Fibroblast of villous mesenchyme (primary cell): ENCODE measurements around the gene RPSA. TPM values are rescaled to one million over a fixed set of nuclear protein-coding genes. Genes with fewer than 3 reads are reported as not detected.
A peak's percentile ranks its signal among the peaks of the same experiment; 100 is the strongest.

Experiments
- DNase-seq: peaks from one replicate; pipeline ENCODE4 v3.0.0-alpha.2; 2010; ENCODE audit warnings: low read depth
- H3K4me3 ChIP-seq: 2 replicates; pipeline ENCODE4 v1.5.1; 2011; ENCODE audit warnings: low read depth, mild to moderate bottlenecking, low read length
- total RNA-seq: library from RNA; depleted of rRNA; stranded (reverse); fragments of >200 nt; gene quantifications from 2 replicates; pipeline ENCODE4 v1.2.3, GENCODE V29; 2012
- TF ChIP-seq, protein P1 (sequence below): IDR thresholded peaks from 2 replicates; pipeline ENCODE4 v1.5.1; 2012; ENCODE audit warnings: low read depth, mild to moderate bottlenecking, low read length; ENCODE audit not compliant: insufficient read depth

RPSA gene
- total RNA-seq, 1 donor, result 1,304 TPM

DNA sequence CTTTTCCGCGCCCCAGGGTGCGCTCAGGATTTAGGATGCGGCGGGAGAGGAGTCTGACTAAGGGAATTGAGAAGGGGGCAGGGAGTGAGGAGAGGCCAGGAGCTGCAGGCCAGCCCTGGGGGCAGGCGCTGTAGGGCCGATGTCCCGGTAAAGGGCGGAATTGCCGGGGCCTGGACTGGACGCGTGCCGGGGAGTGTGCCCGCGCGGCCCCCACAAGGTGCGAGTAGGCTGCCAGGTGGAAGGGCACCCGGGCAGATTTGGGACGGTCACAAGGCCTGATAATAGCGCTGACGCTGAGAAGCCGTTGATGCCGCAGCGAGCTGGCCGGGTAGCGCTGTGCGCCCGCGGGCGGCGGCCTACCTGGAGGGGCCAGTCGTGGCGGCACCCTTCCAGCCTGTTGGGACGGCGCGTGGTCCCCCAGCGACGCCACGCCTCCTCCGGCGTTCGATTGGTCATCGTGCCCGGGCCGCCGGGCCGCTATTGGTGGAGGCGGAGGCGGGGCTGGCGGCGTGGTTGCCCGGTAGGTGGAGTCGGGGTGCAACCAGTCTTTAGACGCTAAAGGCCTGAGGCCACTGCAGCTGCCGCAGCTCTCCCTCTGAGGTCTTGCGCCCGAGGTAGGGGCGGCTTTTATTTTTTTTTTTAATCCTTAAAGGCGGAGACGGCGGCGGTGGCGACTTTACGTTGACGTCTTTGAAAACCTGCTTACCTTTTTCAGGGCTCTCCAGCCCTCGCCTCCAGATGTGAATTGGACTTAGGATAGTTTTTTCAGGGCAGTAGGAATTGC, 22.4 kb upstream of the RPSA start:
- peak; percentile 94 for DNase-seq
- peak overlapping the region; percentile 90 for H3K4me3 ChIP-seq
- TF ChIP-seq, protein P1, sequence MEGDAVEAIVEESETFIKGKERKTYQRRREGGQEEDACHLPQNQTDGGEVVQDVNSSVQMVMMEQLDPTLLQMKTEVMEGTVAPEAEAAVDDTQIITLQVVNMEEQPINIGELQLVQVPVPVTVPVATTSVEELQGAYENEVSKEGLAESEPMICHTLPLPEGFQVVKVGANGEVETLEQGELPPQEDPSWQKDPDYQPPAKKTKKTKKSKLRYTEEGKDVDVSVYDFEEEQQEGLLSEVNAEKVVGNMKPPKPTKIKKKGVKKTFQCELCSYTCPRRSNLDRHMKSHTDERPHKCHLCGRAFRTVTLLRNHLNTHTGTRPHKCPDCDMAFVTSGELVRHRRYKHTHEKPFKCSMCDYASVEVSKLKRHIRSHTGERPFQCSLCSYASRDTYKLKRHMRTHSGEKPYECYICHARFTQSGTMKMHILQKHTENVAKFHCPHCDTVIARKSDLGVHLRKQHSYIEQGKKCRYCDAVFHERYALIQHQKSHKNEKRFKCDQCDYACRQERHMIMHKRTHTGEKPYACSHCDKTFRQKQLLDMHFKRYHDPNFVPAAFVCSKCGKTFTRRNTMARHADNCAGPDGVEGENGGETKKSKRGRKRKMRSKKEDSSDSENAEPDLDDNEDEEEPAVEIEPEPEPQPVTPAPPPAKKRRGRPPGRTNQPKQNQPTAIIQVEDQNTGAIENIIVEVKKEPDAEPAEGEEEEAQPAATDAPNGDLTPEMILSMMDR, result no peak

DNA sequence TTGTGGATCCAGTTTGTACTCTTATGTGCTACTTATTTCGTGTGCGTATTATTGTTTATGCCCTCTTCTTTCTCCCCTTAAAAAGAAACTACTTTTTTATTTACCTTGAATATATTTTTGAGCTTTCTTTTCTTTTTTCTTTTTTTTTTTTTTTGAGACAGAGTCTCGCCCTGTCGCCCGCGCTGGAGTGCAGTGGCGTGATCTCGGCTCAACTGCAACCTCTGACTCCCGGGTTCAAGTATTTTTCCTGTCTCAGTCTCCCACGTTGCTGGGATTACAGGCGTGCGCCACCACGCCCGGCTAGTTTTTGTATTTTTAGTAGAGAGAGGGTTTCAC, 21.9 kb upstream of the RPSA start:
- TF ChIP-seq, protein P1, result no peak

DNA sequence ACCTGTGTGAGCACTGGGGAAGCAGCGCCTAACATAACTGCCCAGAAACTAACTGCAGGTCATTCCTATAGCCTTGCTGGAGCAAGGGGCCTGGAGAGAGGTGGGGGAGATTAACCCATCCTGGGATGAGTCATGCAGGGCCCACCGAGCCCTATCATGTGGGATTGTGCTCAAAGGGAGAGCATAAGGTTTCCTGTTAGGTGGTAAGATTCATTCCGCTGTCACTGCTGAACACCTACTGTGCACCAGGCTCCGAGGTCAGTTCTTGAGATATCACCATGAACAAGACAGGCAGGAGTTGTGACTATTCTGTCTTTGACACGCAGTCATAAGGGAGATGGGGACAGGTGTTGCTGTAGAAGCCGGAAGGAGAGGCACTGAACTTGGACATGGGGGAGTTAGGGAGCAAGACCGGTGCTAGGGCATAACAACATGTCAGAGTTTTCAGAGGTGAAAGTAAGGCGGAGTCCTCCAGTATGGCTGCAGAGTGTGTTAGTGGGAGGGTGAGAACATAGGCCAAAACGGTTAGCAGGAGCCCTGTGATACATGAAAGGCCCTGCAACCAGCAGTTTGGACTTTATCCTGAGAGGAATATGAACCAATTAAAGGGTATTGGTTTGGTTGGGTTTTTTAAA, 20.9 kb upstream of the RPSA start:
- DNase-seq, result no peak
- H3K4me3 ChIP-seq, result no peak overlapping the region
- TF ChIP-seq, protein P1, result no peak

More for the DNA sequence above, 21.9 kb upstream of the RPSA start:
- no peak for DNase-seq
- H3K4me3 ChIP-seq, result peak overlapping the region; percentile 90

DNA sequence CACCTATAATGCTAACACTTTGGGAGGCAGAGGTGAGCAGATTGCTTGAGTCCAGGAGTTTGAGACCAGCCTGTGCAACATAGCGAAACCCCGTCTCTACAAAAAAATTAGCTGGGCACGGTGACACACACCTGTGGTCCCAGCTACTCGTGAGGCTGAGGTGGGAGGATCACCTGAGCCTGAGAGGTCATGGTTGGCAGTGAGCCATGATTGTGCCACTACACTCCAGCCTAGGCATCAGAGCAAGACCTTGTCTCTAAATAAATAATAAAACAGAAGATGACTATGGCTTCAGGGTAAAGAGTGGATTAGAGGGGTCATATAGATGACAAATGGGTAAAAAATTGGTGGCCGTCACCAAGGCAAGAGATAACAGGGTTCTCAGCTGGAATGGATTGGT, 20.2 kb upstream of the RPSA start:
- no peak overlapping the region for H3K4me3 ChIP-seq
- no peak for DNase-seq
- TF ChIP-seq, protein P1, result no peak

DNA sequence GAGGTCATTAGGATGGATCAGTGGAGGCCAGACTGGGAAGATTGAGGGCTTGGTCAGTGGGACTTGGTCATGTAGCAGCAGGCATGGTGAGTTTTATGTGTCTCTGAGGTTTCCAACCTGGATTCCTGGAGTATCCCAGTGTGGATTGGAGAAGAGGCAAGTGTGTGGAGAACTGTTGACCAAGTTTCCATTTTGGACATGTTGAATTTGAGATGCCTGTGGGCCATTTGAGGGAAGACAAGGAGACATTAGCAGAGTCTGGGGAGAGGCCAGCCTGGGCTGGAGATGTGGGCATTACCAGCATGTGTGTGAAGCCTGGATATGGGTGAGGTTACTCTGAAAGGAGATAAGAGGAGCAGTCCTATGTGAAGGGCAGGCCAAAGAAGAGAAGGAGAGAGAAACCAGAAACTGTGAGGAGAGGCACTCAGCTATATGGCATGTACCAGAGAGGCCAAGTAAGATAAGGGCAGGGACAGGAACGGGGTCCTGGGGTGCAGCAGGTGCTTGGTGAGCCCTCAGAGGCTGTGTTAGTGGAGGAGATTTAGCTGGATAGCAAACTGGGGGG, 19.0 kb upstream of the RPSA start:
- DNase-seq, result no peak
- TF ChIP-seq, protein P1, result no peak
- no peak overlapping the region for H3K4me3 ChIP-seq

DNA sequence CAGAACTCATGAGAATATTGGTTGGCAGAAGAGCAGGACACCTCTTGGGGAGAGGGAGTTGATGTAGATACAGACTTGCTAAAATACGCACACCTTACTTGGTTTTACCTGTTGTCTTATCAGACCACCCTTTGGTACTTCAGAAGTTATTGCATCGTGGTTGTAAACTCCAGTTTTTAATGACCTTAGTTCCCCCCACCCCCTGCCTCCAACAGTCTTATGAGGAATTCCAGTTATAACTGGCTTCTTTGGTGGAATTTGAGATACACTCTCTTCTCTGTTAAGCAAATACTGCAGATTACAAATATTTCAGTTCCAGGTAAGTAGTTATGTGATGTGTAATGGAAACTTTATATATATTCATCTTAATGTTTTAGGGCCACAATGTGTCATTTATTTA, 18.4 kb upstream of the RPSA start:
- H3K4me3 ChIP-seq, result no peak overlapping the region
- DNase-seq, result no peak
- TF ChIP-seq, protein P1, result no peak
